GM23338 (cell line): ENCODE data around the gene TARS2. TPM values are rescaled to one million over a fixed set of nuclear protein-coding genes. Genes with fewer than 3 reads are reported as not detected.

ENCODE experiments used
- ATAC-seq: fragments of 200-7000 bp; cut with Tn5 transposase; 3 replicates; pipeline ENCODE4 v1.9.1; 2020
- DNase-seq: peaks from one replicate; pipeline ENCODE4 v3.0.0-alpha.2; 2015; ENCODE audit warnings: low spot score
- H2AFZ ChIP-seq: fragments of 200-600 bp; sonication (generic); 2 replicates; pipeline ENCODE4 v1.8.0; 2016; ENCODE audit warnings: antibody characterized with exemption, mild to moderate bottlenecking, moderate library complexity
- H3F3A ChIP-seq: fragments of 200-600 bp; sonication (generic); replicated peaks from 2 replicates; pipeline ENCODE4 v1.8.0; 2017; ENCODE audit warnings: antibody characterized with exemption, mixed run types, low read depth
- H3K27ac ChIP-seq: fragments of 200-600 bp; sonication (generic); 2 replicates; pipeline ENCODE4 v1.6.1; 2016; ENCODE audit warnings: low read depth
- H3K27me3 ChIP-seq: fragments of 200-600 bp; sonication (generic); 2 replicates; pipeline ENCODE4 v1.8.0; 2016; ENCODE audit warnings: mild to moderate bottlenecking, mixed run types, moderate library complexity; ENCODE audit not compliant: insufficient read depth
- H3K36me3 ChIP-seq: fragments of 200-600 bp; sonication (generic); 2 replicates; pipeline ENCODE4 v1.8.0; 2016; ENCODE audit warnings: mild to moderate bottlenecking; ENCODE audit not compliant: insufficient read depth
- H3K4me1 ChIP-seq: fragments of 200-600 bp; sonication (generic); 2 replicates; pipeline ENCODE4 v1.8.0; 2016; ENCODE audit warnings: mild to moderate bottlenecking, moderate library complexity; ENCODE audit not compliant: insufficient read depth
- H3K4me2 ChIP-seq: fragments of 200-600 bp; sonication (generic); 2 replicates; pipeline ENCODE4 v1.7.1; 2017; ENCODE audit warnings: mixed run types
- H3K4me3 ChIP-seq: fragments of 200-600 bp; sonication (generic); 2 replicates; pipeline ENCODE4 v1.6.1; 2016; ENCODE audit warnings: mixed run types
- H3K79me2 ChIP-seq: fragments of 200-600 bp; sonication (generic); replicated peaks from 2 replicates; pipeline ENCODE4 v1.8.0; 2017; ENCODE audit warnings: mild to moderate bottlenecking; ENCODE audit not compliant: insufficient read depth
- H3K9me2 ChIP-seq: fragments of 200-600 bp; sonication (generic); 2 replicates; pipeline ENCODE4 v1.8.0; 2017; ENCODE audit not compliant: insufficient read depth
- H4K20me1 ChIP-seq: fragments of 200-600 bp; sonication (generic); replicated peaks from 2 replicates; pipeline ENCODE4 v1.8.0; 2017; ENCODE audit warnings: mild to moderate bottlenecking; ENCODE audit not compliant: insufficient read depth
- H3K27ac Mint-ChIP-seq: 2 replicates; pipeline ENCODE4 v1.8.0; 2020; ENCODE audit warnings: inconsistent platforms, mild to moderate bottlenecking, moderate library complexity, mixed read lengths
- H3K27me3 Mint-ChIP-seq: 3 replicates; pipeline ENCODE4 v1.8.0; 2022; ENCODE audit warnings: low read depth, mild to moderate bottlenecking, moderate library complexity, mixed read lengths, inconsistent platforms; ENCODE audit not compliant: insufficient read depth, poor library complexity
- H3K36me3 Mint-ChIP-seq: 3 replicates; pipeline ENCODE4 v1.8.0; 2021; ENCODE audit warnings: low read depth, mild to moderate bottlenecking, inconsistent platforms, moderate library complexity, mixed read lengths
- H3K4me1 Mint-ChIP-seq: 3 replicates; pipeline ENCODE4 v1.8.0; 2020; ENCODE audit warnings: mild to moderate bottlenecking, inconsistent platforms, mixed read lengths
- H3K4me3 Mint-ChIP-seq: 3 replicates; pipeline ENCODE4 v1.8.0; 2021; ENCODE audit warnings: moderate library complexity, mild to moderate bottlenecking, inconsistent platforms, mixed read lengths
- H3K9me3 Mint-ChIP-seq: 3 replicates; pipeline ENCODE4 v1.8.0; 2020; ENCODE audit warnings: moderate library complexity, mild to moderate bottlenecking, inconsistent platforms, mixed read lengths
- CREB1 ChIP-seq: fragments of 250-450 bp; sonication (Bioruptor Pico); IDR thresholded peaks from 2 replicates; pipeline ENCODE4 v1.5.0; 2020; ENCODE audit warnings: low read depth, mild to moderate bottlenecking, moderate library complexity
- EZH2 ChIP-seq: fragments of 200-600 bp; sonication (generic); IDR thresholded peaks from one replicate; pipeline ENCODE4 v1.8.0; 2017; ENCODE audit warnings: antibody characterized with exemption, mild to moderate bottlenecking, low read depth; ENCODE audit not compliant: unreplicated experiment
- EZH2phosphoT487 ChIP-seq: fragments of 200-600 bp; sonication (generic); IDR thresholded peaks from one replicate; pipeline ENCODE4 v1.8.1; 2018; ENCODE audit warnings: antibody characterized with exemption; ENCODE audit not compliant: unreplicated experiment
- JUNB ChIP-seq: IDR thresholded peaks from one replicate; pipeline ENCODE4 v1.6.1; 2016; ENCODE audit warnings: antibody characterized with exemption; ENCODE audit not compliant: unreplicated experiment
- NANOG ChIP-seq: IDR thresholded peaks from 2 replicates; pipeline ENCODE4 v1.6.1; 2016; ENCODE audit warnings: antibody characterized with exemption, borderline replicate concordance
- POLR2AphosphoS5 ChIP-seq: IDR thresholded peaks from 2 replicates; pipeline ENCODE4 v1.6.1; 2016; ENCODE audit warnings: antibody characterized with exemption, low read depth
- STAT1 ChIP-seq: IDR thresholded peaks from one replicate; pipeline ENCODE4 v1.6.1; 2016; ENCODE audit warnings: antibody characterized with exemption; ENCODE audit not compliant: unreplicated experiment
- ZNF114 ChIP-seq: fragments of 250-450 bp; sonication (Bioruptor Pico); IDR thresholded peaks from 2 replicates; pipeline ENCODE4 v1.5.0; 2020; ENCODE audit warnings: mild to moderate bottlenecking, moderate library complexity
- ZNF331 ChIP-seq: fragments of 250-450 bp; sonication (Bioruptor Pico); IDR thresholded peaks from 2 replicates; pipeline ENCODE4 v1.5.0; 2020; ENCODE audit warnings: low read depth, mild to moderate bottlenecking, moderate library complexity
- polyA plus RNA-seq: library from polyadenylated mRNA; unstranded; fragments of >200 nt; fragmentation: Nextera tagmentation; extraction: Ambion mirVana; gene quantifications from 2 replicates; pipeline ENCODE4 v1.2.1, GENCODE V29; 2016
- total RNA-seq: library from RNA; depleted of rRNA; stranded (reverse); fragments of >200 nt; shearing (Covaris generic); gene quantifications from 2 replicates; pipeline ENCODE4 v1.2.3, GENCODE V29; 2014
- TF ChIP-seq, protein P1 (sequence below), 2 experiments: fragments of 200-600 bp in 1 of 2; sonication (generic) in 1 of 2; conservative IDR thresholded peaks; 2 replicates each; pipeline versions ENCODE4 v1.5.1 to v1.6.1; 2016 to 2017; ENCODE audit warnings: antibody characterized with exemption in 2 of 2, low read depth in 2 of 2, mild to moderate bottlenecking in 2 of 2, moderate library complexity in 1 of 2
- TF ChIP-seq, protein P2 (sequence below): IDR thresholded peaks from one replicate; pipeline ENCODE4 v1.6.1; 2018; ENCODE audit warnings: antibody characterized with exemption; ENCODE audit not compliant: unreplicated experiment
- TF ChIP-seq, protein P3 (sequence below): IDR thresholded peaks from 2 replicates; pipeline ENCODE4 v1.6.1; 2016; ENCODE audit warnings: antibody characterized with exemption

The TARS2 gene
- total and polyA plus RNA-seq, 2 experiments from 2014 or later, result 19.5 to 28.4 TPM

GRCh38 chr1:150537732-150538684, 50.8 kb downstream of the TARS2 start:
- no peaks in the 10 kb centered on the region for H3K9me3 Mint-ChIP-seq
- peaks cover 5% of the 10 kb centered on the region; the same call in 1 of the 2 replicates for H3K4me1 ChIP-seq
- no peaks in the 10 kb centered on the region for H3K27me3 ChIP-seq
- peak overlapping the region; percentile 61 for H3K4me2 ChIP-seq
- H3K36me3 ChIP-seq, result no peaks in the 10 kb centered on the region
- H2AFZ ChIP-seq, result peak overlapping the region; percentile 13
- DNase-seq (peak; percentile 77), ATAC-seq (peak; percentile 77)
- peak overlapping the region; percentile 84 for H3K27ac Mint-ChIP-seq
- peak overlapping the region; percentile 68 for H3K27ac ChIP-seq
- H4K20me1 ChIP-seq, result no peaks in the 10 kb centered on the region
- H3K4me3 ChIP-seq, result no peak overlapping the region
- peaks cover 9% of the 10 kb centered on the region for H3K27me3 Mint-ChIP-seq
- peaks cover 24% of the 10 kb centered on the region for H3K4me1 Mint-ChIP-seq
- TF ChIP-seq, protein P1, sequence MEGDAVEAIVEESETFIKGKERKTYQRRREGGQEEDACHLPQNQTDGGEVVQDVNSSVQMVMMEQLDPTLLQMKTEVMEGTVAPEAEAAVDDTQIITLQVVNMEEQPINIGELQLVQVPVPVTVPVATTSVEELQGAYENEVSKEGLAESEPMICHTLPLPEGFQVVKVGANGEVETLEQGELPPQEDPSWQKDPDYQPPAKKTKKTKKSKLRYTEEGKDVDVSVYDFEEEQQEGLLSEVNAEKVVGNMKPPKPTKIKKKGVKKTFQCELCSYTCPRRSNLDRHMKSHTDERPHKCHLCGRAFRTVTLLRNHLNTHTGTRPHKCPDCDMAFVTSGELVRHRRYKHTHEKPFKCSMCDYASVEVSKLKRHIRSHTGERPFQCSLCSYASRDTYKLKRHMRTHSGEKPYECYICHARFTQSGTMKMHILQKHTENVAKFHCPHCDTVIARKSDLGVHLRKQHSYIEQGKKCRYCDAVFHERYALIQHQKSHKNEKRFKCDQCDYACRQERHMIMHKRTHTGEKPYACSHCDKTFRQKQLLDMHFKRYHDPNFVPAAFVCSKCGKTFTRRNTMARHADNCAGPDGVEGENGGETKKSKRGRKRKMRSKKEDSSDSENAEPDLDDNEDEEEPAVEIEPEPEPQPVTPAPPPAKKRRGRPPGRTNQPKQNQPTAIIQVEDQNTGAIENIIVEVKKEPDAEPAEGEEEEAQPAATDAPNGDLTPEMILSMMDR (conservative IDR thresholded peaks at IDR 0.05; ENCODE audit: low read depth in 2 of 2), result peak; percentile 57 to 73
- TF ChIP-seq, protein P2, sequence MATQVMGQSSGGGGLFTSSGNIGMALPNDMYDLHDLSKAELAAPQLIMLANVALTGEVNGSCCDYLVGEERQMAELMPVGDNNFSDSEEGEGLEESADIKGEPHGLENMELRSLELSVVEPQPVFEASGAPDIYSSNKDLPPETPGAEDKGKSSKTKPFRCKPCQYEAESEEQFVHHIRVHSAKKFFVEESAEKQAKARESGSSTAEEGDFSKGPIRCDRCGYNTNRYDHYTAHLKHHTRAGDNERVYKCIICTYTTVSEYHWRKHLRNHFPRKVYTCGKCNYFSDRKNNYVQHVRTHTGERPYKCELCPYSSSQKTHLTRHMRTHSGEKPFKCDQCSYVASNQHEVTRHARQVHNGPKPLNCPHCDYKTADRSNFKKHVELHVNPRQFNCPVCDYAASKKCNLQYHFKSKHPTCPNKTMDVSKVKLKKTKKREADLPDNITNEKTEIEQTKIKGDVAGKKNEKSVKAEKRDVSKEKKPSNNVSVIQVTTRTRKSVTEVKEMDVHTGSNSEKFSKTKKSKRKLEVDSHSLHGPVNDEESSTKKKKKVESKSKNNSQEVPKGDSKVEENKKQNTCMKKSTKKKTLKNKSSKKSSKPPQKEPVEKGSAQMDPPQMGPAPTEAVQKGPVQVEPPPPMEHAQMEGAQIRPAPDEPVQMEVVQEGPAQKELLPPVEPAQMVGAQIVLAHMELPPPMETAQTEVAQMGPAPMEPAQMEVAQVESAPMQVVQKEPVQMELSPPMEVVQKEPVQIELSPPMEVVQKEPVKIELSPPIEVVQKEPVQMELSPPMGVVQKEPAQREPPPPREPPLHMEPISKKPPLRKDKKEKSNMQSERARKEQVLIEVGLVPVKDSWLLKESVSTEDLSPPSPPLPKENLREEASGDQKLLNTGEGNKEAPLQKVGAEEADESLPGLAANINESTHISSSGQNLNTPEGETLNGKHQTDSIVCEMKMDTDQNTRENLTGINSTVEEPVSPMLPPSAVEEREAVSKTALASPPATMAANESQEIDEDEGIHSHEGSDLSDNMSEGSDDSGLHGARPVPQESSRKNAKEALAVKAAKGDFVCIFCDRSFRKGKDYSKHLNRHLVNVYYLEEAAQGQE, result no peak
- TF ChIP-seq NANOG, result no peak
- H3F3A ChIP-seq, result 0 out of 2 replicates have a peak, but pooled peaks cover under 1% of the 10 kb centered on the region
- peak overlapping the region; percentile 15; the same call in 1 of the 3 replicates for H3K4me3 Mint-ChIP-seq
- H3K36me3 Mint-ChIP-seq, result no peaks in the 10 kb centered on the region
- no peaks in the 10 kb centered on the region for H3K9me2 ChIP-seq
- H3K79me2 ChIP-seq, result no peaks in the 10 kb centered on the region

DNA sequence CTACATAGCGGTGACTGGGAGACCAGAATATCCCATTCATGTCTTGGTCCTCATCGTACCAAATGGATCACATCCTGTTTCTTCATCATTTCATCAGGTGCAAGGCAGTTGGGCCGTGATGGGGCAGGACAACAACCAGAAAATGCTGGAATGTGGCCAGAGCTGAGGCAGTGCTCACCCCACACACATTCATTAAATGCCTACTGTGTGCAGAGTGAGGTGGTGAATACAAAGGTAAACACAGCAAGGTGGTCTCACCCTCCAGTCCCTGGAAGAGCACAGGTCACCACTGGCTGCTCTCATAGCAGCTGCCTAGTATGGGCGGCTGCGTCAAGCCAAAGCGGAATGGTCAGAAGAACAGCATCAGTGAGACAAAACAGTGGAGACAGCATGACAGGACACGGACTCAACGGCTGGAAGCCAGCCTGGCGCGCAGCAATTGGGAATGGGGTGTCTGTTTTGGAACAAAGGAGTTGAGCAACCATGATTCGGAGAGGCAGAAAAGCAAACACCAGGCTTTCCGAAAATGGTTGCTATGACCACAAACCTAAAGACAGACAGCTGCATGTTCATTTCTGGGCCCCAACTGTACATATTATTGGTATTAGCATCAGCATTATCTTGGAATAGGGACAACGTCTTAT, 56.4 kb downstream of the TARS2 start:
- ATAC-seq (no peak), DNase-seq (no peak)
- Mint-ChIP-seq H3K27ac (no peak overlapping the region), H3K4me1 (peaks cover 7% of the 10 kb centered on the region), H3K9me3 (no peaks in the 10 kb centered on the region), H3K4me3 (no peak overlapping the region), H3K36me3 (no peaks in the 10 kb centered on the region; the same call in 2 of the 3 replicates), H3K27me3 (peaks cover 27% of the 10 kb centered on the region)
- Histone ChIP-seq H3K9me2 (no peaks in the 10 kb centered on the region), H3K27me3 (peaks cover 21% of the 10 kb centered on the region), H3K4me1 (no peaks in the 10 kb centered on the region), H4K20me1 (no peaks in the 10 kb centered on the region), H3K27ac (no peak overlapping the region), H3F3A (peaks cover 9% of the 10 kb centered on the region), H3K4me3 (no peak overlapping the region), H2AFZ (peak overlapping the region; percentile 84), H3K79me2 (no peaks in the 10 kb centered on the region), H3K36me3 (no peaks in the 10 kb centered on the region), H3K4me2 (no peak overlapping the region)
- TF ChIP-seq ZNF331 (CRISPR knock-in tag), result no peak
- TF ChIP-seq, protein P3, sequence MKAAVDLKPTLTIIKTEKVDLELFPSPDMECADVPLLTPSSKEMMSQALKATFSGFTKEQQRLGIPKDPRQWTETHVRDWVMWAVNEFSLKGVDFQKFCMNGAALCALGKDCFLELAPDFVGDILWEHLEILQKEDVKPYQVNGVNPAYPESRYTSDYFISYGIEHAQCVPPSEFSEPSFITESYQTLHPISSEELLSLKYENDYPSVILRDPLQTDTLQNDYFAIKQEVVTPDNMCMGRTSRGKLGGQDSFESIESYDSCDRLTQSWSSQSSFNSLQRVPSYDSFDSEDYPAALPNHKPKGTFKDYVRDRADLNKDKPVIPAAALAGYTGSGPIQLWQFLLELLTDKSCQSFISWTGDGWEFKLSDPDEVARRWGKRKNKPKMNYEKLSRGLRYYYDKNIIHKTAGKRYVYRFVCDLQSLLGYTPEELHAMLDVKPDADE, result no peak
- TF ChIP-seq, protein P2, result no peak
- TF ChIP-seq NANOG, result no peak
- TF ChIP-seq POLR2AphosphoS5, result no peak
- no peak for TF ChIP-seq CREB1 (CRISPR knock-in tag)
- no peak for TF ChIP-seq EZH2
- TF ChIP-seq EZH2phosphoT487, result no peak
- no peak for TF ChIP-seq JUNB
- no peak for TF ChIP-seq ZNF114 (CRISPR knock-in tag)
- TF ChIP-seq STAT1, result no peak
